HG03280 (cell line): ENCODE measurements around the gene CHI3L1.

Experiments
- ATAC-seq: cut with Tn5 transposase; IDR thresholded peaks from one replicate; pipeline ENCODE4 v1.9.1; 2021; ENCODE audit warnings: mild to moderate bottlenecking, moderate library complexity; ENCODE audit not compliant: unreplicated experiment

The CHI3L1 gene

DNA sequence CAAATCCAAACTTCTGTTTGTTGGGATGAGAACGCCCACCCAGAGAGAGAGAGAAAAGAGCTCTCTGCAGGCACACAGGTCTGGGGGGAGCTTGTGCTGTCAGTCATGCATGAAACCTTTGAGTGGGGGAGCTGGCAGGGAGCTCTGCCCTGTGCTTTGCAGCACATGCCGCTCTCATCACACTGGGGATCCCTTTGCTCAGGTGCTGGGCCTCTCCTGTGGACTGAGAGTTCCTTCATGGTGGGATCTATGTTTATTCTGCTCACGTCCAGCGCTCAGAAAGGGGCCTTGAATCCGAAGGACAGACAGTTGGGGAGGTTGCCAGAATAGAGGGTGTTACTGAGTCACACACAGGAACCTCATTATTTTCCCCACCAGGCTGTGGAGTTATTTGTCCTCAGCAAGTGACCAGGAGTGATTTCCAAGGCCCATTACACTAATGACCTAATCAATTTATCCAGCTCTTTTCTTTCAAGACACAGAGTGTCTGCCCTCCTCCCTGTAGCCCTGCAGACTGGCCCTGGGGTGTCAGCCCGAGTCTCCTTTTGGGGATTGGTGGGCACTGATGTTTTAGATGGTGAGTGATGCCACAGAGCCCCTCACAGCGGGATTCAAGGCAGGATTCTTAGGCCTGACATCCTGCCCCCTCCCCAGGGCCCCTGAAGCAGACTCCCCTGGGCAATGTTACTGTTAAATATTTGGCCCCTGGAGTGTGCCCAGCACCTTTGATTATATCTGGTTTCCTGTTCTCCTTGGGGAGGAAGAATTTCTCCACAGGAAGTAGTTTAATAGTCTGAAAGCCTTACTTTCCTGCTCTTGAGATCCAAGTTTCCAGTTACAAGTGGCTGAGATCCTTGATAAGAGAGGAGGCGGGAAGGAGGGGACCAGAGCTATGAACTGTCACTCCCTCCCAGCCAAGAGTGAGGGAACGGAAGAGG lies 33.2 kb downstream of the CHI3L1 start:
- ATAC-seq = no peak

GRCh38 chr1:203152158-203153034 lies 34.1 kb downstream of the CHI3L1 start:
- no peak for ATAC-seq

GRCh38 chr1:203151362-203152157 lies 34.9 kb downstream of the CHI3L1 start:
- no peak for ATAC-seq

- no peak for ATAC-seq
These were observed 35.8 kb downstream of the CHI3L1 start for GRCh38 chr1:203150511-203151297.

- no peak for ATAC-seq
These were observed 37.2 kb downstream of the CHI3L1 start for GRCh38 chr1:203149188-203149840.

- ATAC-seq = no peak
These were observed 37.9 kb downstream of the CHI3L1 start for GRCh38 chr1:203148579-203148978.

GRCh38 chr1:203148127-203148526 lies 38.4 kb downstream of the CHI3L1 start:
- no peak for ATAC-seq

- no peak for ATAC-seq
These were observed 39.1 kb downstream of the CHI3L1 start for GRCh38 chr1:203147376-203147775.

- no peak for ATAC-seq
These were observed 40.0 kb downstream of the CHI3L1 start for GRCh38 chr1:203146537-203146936.

GRCh38 chr1:203146042-203146369 lies 40.5 kb downstream of the CHI3L1 start:
- no peak for ATAC-seq

GRCh38 chr1:203145321-203146041 lies 41.0 kb downstream of the CHI3L1 start:
- ATAC-seq = no peak

- no peak for ATAC-seq
These were observed 41.8 kb downstream of the CHI3L1 start for GRCh38 chr1:203144661-203145060.

DNA sequence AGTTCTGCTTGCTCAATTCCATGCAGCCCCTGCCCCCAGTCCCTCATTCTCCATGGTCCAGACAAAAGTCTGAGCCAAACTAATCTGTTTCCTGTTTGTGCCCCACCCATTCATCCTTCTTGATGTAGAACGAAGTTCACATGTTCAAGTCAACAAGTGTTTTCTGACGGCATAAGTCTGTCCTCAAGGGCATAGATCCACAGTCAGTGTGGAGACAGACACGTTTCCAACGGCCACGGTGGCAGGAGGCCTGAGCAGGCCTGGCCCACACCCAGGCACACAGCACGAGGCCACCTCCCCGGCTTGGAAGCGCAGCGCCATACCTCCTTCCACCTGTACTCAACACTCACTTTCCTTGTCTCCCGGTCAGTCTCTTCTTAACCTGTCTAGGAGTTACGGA lies 42.9 kb downstream of the CHI3L1 start:
- no peak for ATAC-seq

GRCh38 chr1:203142684-203143408 lies 43.7 kb downstream of the CHI3L1 start:
- no peak for ATAC-seq

DNA sequence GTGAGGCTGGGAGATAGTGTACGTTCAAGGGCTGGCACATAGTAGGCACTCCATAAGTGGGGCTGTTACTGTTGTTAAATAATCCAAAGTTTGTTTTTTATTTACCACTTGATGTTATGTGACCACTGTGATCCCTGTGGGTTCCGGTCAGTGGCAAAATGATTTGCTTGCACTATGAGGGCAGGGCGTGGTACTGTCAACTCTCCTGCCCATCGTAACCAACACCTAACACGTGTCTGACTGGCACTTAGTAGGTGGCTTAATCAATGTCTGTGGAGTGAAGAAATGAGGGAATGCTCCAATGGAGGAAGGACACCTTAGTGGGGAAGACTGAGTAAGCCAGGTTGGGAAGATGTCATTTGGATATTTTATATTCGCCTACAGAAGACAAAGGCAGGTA lies 44.4 kb downstream of the CHI3L1 start:
- ATAC-seq = no peak

- ATAC-seq = no peak
These were observed 45.6 kb downstream of the CHI3L1 start for GRCh38 chr1:203140743-203141520.

GRCh38 chr1:203139976-203140475 lies 46.5 kb downstream of the CHI3L1 start:
- ATAC-seq = no peak
